Erythroblast (primary cell): ENCODE data around the gene GPC5.

Source experiments
- GATA1 ChIP-seq: IDR thresholded peaks from 2 replicates; pipeline ENCODE4 v1.6.1; 2011; ENCODE audit warnings: low read depth, mild to moderate bottlenecking, control low read depth, low read length, moderate library complexity
- POLR2A ChIP-seq: IDR thresholded peaks from 2 replicates; pipeline ENCODE4 v1.6.1; 2011; ENCODE audit warnings: mild to moderate bottlenecking, low read length

DNA sequence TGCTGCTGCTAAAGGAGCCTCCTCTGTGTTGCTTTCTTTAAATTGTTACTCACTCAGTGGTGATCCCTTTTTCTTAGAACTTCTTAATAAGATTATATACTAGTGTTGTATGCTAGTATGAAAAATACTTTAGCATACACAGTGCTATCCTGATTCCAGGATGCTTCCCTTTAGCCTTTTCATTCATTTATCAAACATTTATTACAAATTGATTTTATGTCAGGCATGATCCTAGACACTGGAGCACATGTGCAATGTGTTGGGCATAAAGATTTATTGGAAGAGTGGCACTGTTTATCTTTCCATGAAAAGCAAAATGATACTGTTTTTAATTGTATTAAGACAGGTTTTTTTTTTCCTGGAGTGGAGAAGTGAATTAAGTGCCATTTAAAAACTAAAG is 249.6 kb downstream of the GPC5 start:
- no peak for TF ChIP-seq POLR2A
- TF ChIP-seq GATA1 = no peak
